ENCODE measurements around the gene IL1RL1.

The IL1RL1 gene

GRCh38 chr2:102266204-102266603 lies 45.2 kb upstream of the IL1RL1 start:
- H3K36me3 ChIP-seq (ENCODE audit: control insufficient read depth in 2 of 2, insufficient read depth in 1 of 2, low read length in 2 of 2) = no peaks in the 10 kb centered on the region
- H3K4me1 ChIP-seq (ENCODE audit: control insufficient read depth, insufficient read depth, low read length) = no peaks in the 10 kb centered on the region
- no peak for TF ChIP-seq ZFHX2 (tag by site-specific recombination; conservative IDR thresholded peaks at IDR 0.05)
- TF ChIP-seq ZFP37 (tag by site-specific recombination; IDR thresholded peaks at IDR 0.05) = no peak
- no peak for TF ChIP-seq ZNF488 (tag by site-specific recombination; IDR thresholded peaks at IDR 0.05)
- no peak for TF ChIP-seq ZNF600 (tag by site-specific recombination; IDR thresholded peaks at IDR 0.05)
- no peak for TF ChIP-seq ZBTB49 (tag by site-specific recombination; IDR thresholded peaks at IDR 0.05; ENCODE audit: low read depth)
- no peak for TF ChIP-seq ZNF132 (tag by site-specific recombination; IDR thresholded peaks at IDR 0.05; ENCODE audit: borderline replicate concordance)
- TF ChIP-seq ZNF214 (tag by site-specific recombination; IDR thresholded peaks at IDR 0.05; ENCODE audit: borderline replicate concordance) = no peak
- no peak for TF ChIP-seq ZNF707 (tag by site-specific recombination; IDR thresholded peaks at IDR 0.05)
- TF ChIP-seq ZNF701 (tag by site-specific recombination; IDR thresholded peaks at IDR 0.05) = no peak
- TF ChIP-seq ZSCAN30 (tag by site-specific recombination; IDR thresholded peaks at IDR 0.05) = no peak
- TF ChIP-seq EGR2 (tag by site-specific recombination; IDR thresholded peaks at IDR 0.05; ENCODE audit: low read depth) = no peak
- ChIA-PET CTCF (interaction anchor here (0.5 to 1.6 kb wide), 4 partner anchors 21 to 246 kb away, joined by 3 to 7 read pairs (median 3); partner anchors contain the start of gene SLC9A4), POLR2A (no interaction called here)
- H3K27ac ChIP-seq (ENCODE audit: extremely low read depth, low read depth, low read length) = no peak overlapping the region
- H3K4me3 ChIP-seq (ENCODE audit: low read depth, low read length) = no peak overlapping the region
- no peaks in the 10 kb centered on the region for H3K9me3 ChIP-seq (ENCODE audit: control insufficient read depth, insufficient read depth, low read depth, low read length)

GRCh38 chr2:102267774-102268173 lies 43.6 kb upstream of the IL1RL1 start:
- no peaks in the 10 kb centered on the region for H3K9me3 ChIP-seq (ENCODE audit: control insufficient read depth, insufficient read depth, low read depth, low read length)
- ChIA-PET POLR2A (no interaction called here), CTCF (no interaction called here)
- no peak overlapping the region for H3K4me3 ChIP-seq (ENCODE audit: low read depth, low read length)
- no peak overlapping the region for H3K27ac ChIP-seq (ENCODE audit: extremely low read depth, low read depth, low read length)
- H3K4me1 ChIP-seq (ENCODE audit: control insufficient read depth, insufficient read depth, low read length) = no peaks in the 10 kb centered on the region
- H3K36me3 ChIP-seq (ENCODE audit: control insufficient read depth in 2 of 2, insufficient read depth in 1 of 2, low read length in 2 of 2) = no peaks in the 10 kb centered on the region
- TF ChIP-seq PRDM2 (tag by site-specific recombination; IDR thresholded peaks at IDR 0.05; ENCODE audit: borderline replicate concordance) (no peak), ZSCAN30 (tag by site-specific recombination; IDR thresholded peaks at IDR 0.05) (no peak), ZNF704 (tag by site-specific recombination; IDR thresholded peaks at IDR 0.05) (no peak), ZNF621 (tag by site-specific recombination; IDR thresholded peaks at IDR 0.05) (no peak), ZBTB26 (tag by site-specific recombination; optimal IDR thresholded peaks at IDR 0.05) (no peak), ZNF707 (tag by site-specific recombination; IDR thresholded peaks at IDR 0.05) (no peak), ZNF350 (tag by site-specific recombination; IDR thresholded peaks at IDR 0.05) (no peak), TSHZ1 (tag by site-specific recombination; IDR thresholded peaks at IDR 0.05; ENCODE audit: borderline replicate concordance) (no peak), ZNF560 (tag by site-specific recombination; IDR thresholded peaks at IDR 0.05; ENCODE audit: borderline replicate concordance) (no peak), ZNF521 (tag by site-specific recombination; IDR thresholded peaks at IDR 0.05) (no peak)
